HG02884 (cell line): ENCODE measurements around the gene SCFD2.
"Not testable (repeated sequence)": the region's sequence is repeated elsewhere in the genome, so short reads cannot be mapped to it uniquely, and the experiment has no call there.

Experiments used
- ATAC-seq: cut with Tn5 transposase; IDR thresholded peaks from one replicate; pipeline ENCODE4 v1.9.1; 2021; ENCODE audit warnings: mild to moderate bottlenecking, moderate library complexity; ENCODE audit not compliant: unreplicated experiment

Gene SCFD2

GRCh38 chr4:53267026-53267425, 98.8 kb downstream of the SCFD2 start:
- ATAC-seq = no peak

GRCh38 chr4:53255986-53256385, 109.9 kb downstream of the SCFD2 start:
- ATAC-seq = not testable (repeated sequence)

GRCh38 chr4:53240573-53240972, 125.3 kb downstream of the SCFD2 start:
- ATAC-seq = no peak

GRCh38 chr4:53238352-53238751, 127.5 kb downstream of the SCFD2 start:
- ATAC-seq = not testable (repeated sequence)

GRCh38 chr4:53237811-53238210, 128.1 kb downstream of the SCFD2 start:
- not testable (repeated sequence) for ATAC-seq

- ATAC-seq = not testable (repeated sequence)
Observed at GRCh38 chr4:53236624-53237023, 129.2 kb downstream of the SCFD2 start.

GRCh38 chr4:53235547-53235946, 130.3 kb downstream of the SCFD2 start:
- peak; percentile 66 for ATAC-seq

- ATAC-seq = no peak
Observed at GRCh38 chr4:53234669-53235068, 131.2 kb downstream of the SCFD2 start.

GRCh38 chr4:53234111-53234510, 131.8 kb downstream of the SCFD2 start:
- ATAC-seq = no peak

GRCh38 chr4:53233114-53233795, 132.6 kb downstream of the SCFD2 start:
- ATAC-seq = no peak

- no peak for ATAC-seq
Observed at GRCh38 chr4:53232371-53232770, 133.5 kb downstream of the SCFD2 start.

GRCh38 chr4:53228036-53228435, 137.8 kb downstream of the SCFD2 start:
- no peak for ATAC-seq

GRCh38 chr4:53227451-53227850, 138.4 kb downstream of the SCFD2 start:
- ATAC-seq = no peak

GRCh38 chr4:53221832-53222480, 143.9 kb downstream of the SCFD2 start:
- ATAC-seq = no peak

- ATAC-seq = not testable (repeated sequence)
Observed at GRCh38 chr4:53219148-53219547, 146.7 kb downstream of the SCFD2 start.

- ATAC-seq = no peak
Observed at GRCh38 chr4:53208753-53209152, 157.1 kb downstream of the SCFD2 start.

- ATAC-seq = peak; percentile 52
Observed at GRCh38 chr4:53205970-53206369, 159.9 kb downstream of the SCFD2 start.

GRCh38 chr4:53199356-53199755, 166.5 kb downstream of the SCFD2 start:
- no peak for ATAC-seq

GRCh38 chr4:53197772-53198142, 168.1 kb downstream of the SCFD2 start:
- no peak for ATAC-seq

- ATAC-seq = no peak
Observed at GRCh38 chr4:53196882-53197771, 168.7 kb downstream of the SCFD2 start.

- ATAC-seq = no peak
Observed at GRCh38 chr4:53195815-53196661, 169.8 kb downstream of the SCFD2 start.
